ENCODE results near the gene EIF4E2.

The EIF4E2 gene

GRCh38 chr2:232604535-232604934 is 54.0 kb downstream of the EIF4E2 start:
- DNase-seq, result no peak

DNA sequence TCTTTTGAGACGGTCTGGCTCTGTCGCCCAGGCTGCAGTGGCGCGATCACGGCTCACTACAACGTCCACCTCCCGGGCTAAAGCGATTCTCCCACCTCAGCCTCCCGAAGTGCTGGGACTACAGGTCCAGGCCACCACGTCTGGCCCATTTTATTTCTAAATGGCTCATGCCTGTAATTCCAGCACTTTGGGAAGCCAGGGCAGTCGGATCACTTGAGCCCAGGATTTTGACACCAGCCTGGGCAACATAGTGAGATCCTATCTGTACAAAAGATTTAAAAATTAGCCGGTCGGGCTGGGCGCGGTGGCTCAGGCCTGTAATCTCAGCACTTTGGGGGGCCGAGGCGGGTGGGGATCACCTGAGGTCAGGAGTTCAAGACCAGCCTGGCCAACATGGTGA is 56.5 kb downstream of the EIF4E2 start:
- no peak for DNase-seq

DNA sequence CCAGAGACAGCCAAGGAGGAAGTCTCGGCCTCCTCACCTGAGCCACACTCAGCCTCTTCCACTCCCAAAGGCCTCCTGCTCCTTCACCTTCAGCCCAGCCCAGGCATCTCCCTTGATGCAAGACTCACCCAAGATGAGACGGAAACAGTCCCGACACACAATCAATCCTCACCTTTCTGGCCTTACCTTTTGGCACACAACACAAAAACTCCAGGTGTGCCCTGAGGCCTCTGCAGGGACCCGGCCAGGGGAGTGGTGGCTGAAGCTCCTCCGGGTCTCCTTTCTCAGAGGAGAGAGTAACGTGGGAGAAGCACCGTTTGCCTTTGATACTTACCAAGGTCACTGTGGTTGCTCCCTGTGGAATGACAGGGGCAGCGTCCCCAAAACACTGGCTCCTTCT is 59.1 kb downstream of the EIF4E2 start:
- DNase-seq, result no peak

DNA sequence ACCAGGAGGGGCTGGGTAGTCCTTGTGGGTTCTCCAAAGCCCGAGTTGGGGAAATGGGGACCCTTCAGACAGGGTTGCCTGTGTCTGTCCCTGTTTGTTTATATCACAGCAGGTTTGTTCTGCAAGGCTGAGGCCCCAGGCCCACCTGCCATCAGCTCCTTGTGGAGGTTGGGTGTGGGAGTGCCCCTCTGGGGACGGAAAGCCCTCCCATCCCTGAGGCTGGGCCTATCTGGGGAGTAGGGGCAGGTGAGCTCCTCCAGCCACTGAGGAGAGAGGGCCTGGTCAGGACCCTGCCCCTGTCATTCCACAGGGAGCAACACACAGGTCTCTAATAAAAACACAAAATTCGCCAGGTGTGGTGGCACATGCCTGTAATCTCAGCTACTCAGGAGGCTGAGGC is 59.6 kb downstream of the EIF4E2 start:
- no peak for DNase-seq

DNA sequence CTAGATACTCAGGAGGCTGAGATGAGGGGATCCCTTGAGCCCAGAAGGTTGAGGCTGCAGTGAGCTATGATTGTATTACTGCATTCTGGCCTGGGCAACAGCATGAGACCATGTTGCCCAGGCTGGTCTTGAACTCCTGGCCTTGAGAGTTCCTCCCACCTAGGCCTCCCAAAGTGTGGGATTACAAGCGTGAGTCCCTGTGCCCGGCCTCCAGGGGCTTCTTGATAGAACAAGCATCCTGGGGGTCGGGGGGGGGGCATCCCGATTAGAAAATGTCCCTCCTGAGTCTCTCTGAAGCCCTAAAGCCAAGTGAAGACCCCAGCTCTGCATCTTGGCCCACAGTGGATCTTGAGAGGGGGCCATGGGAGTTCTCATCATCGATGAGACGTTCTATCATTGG is 60.6 kb downstream of the EIF4E2 start:
- DNase-seq, result no peak

GRCh38 chr2:232611559-232612218 is 61.2 kb downstream of the EIF4E2 start:
- peak; percentile 70 for DNase-seq

- no peak for DNase-seq
Observed at GRCh38 chr2:232613538-232614134, 63.1 kb downstream of the EIF4E2 start.

DNA sequence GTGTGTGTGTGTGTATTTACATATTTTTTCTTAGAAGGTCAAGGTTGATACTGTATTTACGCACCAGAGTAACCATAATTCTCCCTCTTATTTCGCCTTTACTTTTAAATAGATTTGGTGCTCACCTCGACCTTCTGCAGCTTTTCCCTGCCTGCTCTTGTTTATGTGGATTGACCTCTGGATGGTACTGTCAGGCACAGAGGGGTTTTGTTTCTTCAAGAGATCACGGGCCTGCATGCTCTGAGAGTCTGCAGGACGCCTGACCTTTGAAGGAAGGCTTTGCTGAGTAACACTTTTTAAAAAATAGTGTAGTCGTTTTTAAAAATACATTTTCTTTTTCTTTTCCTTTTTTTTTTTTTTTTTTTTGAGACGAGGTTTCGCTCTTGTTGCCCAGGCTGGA is 64.8 kb downstream of the EIF4E2 start:
- DNase-seq, result no peak

Measured in CD4-positive, alpha-beta T cell treated with Interleukin-17A for 1 hour (primary cell).